ENCODE measurements around the gene CDK18.

Gene CDK18

DNA sequence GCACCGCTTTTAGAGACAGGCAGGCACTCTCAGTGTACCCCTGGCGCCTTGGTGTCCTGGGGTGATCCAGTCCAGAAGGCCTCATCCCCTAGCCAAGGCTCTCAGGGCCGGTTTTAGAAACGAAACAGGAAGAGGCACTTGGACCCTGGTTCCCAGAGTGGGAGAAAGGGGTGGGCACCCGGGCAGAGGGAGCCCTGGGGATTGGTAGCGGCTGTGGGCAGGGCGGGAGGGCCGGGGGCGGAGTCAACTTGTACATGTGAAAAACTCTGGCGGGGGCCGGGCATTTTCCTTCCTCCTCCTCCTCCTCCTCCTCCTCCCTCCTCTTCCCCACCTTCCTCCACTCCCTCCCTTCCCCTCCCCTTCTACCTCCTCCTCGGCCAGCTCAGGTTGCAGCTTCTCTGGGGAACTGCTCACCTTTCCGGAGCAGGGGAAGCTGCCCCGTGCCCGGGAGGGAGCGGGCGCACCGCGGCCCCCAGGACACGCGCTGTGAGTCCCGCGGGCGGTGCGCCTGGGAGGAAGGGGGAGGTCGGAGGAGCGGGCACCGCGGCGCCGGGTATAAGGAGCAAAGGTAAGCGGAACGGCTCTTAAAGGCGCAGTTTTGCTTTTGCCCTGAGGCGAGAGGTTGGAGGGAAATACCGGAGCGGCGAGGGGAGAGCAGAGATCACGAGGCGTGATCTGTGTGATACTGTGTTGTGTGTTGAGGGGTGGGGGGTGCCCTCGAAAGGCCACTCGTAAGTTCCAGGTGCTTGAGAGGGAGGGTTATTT lies at the start of gene CDK18:
Gene CDK18, plus strand, starts transcription at position 359 of the 765 bp plus-strand sequence. CDS start 18,499 bp downstream, outside the sequence.
- peak within 1 kb of the TSS in 17 of 21 experiments; percentile 17 to 76 (median 46) for H3K27ac ChIP-seq
- H3K4me3 ChIP-seq = peak within 1 kb of the TSS; percentile 26 to 68 (median 41)

DNA sequence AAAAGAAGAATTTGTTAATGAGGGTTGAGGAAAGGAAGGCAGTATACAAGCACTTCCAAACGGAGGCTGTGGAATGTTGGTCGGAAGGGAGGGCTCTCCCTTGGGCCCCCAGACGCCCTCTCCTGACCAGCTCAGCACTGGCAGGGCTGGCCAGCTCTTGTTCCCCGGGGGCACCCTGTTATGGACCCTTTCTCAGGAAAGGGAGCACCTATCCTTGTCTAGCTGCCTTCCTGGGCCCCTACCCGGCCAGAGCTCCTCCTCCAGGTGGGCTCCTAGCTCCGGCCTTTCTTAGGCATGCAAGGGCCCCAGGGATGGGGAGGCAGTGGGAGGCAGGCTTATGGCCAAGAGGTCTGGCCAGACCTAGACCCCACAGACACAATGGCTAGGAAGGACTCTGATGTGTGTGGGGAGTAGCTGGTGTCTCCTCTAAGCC lies 49.5 kb upstream of the CDK18 start:
- H3K27ac ChIP-seq = no peak overlapping the region
- no peak overlapping the region for H3K4me3 ChIP-seq

DNA sequence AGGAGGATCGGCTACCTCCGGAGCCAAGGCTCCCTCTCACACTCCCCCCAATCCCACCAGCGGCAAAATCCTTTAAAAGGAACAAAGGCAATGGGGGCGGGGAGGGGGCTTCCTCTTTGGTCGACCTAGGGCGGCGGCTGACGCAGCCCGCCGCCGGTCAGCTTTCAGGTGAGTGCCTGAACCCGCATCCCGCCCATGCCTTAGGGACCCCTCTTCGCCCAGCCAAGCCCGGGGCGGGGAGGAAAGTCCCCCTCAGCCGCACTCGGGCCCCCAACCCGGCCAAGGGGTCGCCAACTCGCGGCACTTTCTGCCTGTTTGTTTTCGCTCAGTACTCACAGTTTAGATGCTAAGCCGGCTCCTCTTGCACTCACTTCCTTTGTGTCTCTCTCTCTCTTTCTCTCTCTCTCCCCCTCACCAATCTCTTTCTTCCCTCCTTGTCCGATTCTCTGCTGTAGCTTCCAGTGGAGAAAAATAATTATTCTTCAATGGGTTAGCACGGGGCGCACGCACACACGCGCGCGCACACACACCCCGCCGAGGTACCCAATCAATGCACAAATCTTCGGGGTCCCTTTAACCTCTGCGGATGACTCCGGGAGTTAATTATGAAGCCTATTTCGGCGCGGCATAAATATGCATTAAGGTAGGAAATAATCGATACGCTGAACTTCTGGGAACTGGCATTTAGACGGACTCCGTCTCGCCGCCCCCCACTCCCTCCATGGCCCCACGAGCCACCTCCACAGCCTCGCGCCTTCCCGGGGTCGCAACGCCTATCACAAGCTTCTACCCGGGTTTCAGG lies 48.7 kb upstream of the CDK18 start, which contains the start of gene BLACAT1:
Gene BLACAT1, minus strand, starts transcription at position 465 of the 802 bp plus-strand sequence.
- peak within 1 kb of the TSS in 4 of 7 experiments; percentile 9 to 30 (median 16) for H3K4me3 ChIP-seq
- no peak within 1 kb of the TSS for H3K27ac ChIP-seq

DNA sequence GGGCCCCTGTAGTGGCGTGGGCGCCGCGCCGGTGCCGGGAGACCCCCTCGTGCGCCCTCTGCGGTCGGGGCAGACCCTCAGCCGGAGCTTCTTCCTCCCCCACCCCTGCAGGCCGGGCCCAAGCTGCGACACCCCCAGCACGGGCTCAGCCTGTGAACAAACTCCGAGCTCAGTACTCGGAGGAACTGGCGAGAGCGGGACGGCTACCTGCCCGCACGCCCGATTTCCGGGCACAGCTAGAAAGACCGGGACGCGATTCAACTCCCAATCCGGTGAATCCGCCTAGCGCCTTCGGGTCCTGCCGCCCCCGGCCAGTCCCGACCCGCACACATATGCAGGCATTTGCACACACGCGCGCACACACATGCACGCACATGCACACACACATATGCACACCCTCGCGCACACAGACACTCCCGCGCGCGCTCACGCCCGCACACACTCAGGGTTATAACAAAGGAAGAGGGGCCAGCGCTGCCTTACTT lies 48.0 kb upstream of the CDK18 start:
- H3K27ac ChIP-seq = no peak overlapping the region
- H3K4me3 ChIP-seq = peak overlapping the region in 4 of 7 experiments; percentile 9 to 30 (median 16)

DNA sequence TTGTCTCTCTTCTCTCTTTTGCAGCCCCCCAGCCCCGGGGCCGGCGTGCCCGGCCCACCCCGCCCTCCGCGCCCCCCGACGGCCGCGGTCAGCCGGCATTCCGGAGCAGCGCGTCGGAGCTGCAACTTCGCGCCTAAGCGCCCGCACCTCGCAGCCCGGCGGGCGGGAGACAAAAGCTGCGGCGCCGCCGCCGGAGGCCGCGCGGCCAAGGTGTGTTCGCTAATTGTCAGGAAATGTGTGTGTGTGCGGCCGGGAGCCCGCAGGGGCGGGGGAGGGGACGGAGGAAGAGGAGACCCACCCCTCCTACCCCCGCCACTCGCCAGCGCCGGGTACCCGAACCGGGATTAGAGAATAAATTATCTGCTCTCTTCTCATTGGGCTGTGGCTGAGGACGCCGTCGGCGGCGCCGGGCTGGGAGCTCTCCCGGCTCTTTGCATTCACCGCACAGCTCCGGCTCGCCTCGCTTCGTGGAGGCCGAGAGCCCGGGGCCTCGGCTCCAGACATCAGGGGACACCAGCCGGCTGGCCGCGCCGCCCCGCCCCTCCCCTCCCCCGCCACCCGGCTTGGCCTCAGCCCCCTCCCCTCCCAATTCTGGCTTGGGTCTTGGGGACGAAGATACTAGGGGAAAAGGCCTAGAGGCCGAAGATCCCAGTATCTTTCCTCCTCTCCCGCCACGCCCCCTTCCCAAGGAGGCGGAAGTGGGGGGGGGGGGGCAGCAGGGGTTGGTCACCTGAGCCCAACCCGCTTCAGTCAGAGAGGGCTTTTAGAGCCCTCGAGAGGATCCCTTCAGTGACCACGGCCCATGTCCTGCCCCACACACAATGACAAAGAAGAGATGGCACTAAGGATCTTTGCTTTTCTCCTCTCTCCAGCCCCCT lies 47.4 kb upstream of the CDK18 start:
- Histone ChIP-seq H3K4me3 (peak overlapping the region in 4 of 7 experiments; percentile 9 to 30 (median 16)), H3K27ac (no peak overlapping the region)

DNA sequence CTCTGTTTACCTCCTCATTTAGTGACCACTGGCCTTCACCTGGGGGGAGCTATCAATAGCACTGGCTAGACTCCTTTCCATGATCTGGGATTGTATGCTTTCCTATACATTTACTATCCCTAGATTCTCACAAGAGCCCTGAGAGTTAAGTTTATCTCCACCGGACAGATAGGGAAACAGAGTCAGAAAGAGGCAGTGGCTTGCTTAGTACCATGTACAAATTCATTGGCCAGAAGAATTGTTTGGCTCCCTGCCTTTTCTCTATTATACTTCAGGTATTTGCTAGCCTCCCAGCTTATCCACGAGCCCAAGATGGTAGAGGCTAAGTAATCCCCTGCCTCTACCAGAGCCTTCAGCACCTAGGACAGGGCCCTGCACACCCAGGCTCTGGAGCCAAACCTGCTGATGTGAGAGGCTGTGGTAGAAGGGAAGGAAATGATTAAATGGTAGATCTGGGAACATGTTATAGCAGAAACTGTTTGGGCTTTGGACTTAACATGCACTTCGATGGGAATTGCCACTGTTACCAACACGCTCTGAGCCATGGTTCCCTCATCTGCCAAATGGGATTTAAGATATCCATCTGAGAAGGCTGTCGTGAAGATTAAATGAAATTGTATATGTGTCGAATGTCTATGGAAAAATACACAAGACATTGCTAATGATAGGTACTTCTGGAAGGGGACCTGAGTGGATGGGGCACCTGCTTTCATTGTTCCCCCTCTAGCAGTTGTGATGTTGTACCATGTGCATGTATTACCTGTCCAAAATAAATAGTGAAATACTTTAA lies 45.5 kb upstream of the CDK18 start:
- Histone ChIP-seq H3K4me3 (no peak overlapping the region), H3K27ac (no peak overlapping the region)

DNA sequence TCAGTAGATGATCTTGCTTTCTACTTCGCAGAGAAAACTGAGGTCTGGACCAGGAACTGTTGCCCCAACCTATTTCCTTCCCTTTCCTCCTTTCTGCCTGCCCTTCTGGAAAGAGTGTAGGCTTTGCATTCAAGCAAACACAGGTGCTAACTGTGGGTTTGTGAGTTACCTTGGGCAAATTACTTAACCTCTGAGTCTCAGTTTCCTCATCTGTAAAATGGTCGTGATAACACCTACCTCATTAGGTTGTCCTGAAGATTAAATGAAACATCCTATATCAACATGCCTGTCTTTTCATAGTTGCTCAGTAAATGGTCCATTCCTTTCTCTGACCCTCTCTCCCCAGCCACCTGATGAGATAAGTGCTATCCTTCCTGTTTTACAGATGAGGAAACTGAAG lies 39.1 kb upstream of the CDK18 start:
- Histone ChIP-seq H3K4me3 (no peak overlapping the region), H3K27ac (no peak overlapping the region)

DNA sequence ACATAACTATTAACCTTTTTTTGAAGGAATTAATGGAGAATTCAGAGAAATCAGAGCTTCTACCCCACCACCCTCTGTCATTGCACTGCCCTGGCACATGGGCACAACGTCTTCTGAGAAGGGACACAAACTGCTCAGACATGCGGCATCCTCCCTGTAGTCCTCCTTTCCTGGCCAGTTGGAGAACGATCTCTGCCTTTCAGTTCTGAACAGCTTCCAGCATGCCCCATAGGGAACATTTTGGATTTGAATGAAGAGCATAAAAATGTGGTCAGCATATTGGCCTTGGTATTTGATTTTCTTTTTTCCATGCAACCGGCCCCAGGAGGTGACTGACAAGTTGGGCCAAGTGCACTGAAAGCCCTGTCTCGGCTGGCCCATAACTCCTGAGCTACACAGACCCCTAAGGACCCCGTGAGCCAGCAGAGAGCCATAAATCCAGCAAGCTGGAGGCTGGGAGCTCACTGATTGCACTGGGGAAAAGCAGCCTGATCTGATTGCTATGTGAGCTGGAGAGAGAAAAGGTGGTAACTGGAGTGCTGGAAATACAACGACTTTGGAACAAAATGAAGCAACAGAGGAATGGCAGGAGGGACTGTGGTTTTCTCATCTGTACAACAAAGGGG lies 37.8 kb upstream of the CDK18 start:
- Histone ChIP-seq H3K4me3 (no peak overlapping the region), H3K27ac (no peak overlapping the region)

DNA sequence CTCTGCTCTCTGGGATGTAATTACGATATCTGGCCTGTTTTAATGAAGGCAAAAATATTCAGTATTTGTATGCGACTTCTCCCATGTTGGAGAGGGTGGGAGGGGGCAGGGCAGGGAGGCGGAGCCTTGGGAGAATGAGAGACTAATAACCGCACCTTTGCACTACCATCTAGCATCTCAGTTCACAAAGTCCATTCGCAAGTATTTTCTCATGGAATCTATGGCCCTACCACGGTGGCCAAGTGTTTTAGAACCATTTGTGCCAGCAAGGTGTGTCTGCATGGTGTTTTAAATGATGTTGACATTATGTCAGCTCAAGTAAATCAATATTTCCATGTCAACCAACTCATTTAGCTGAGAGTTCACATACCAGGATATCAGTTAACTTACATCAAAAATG lies 34.3 kb upstream of the CDK18 start:
- no peak overlapping the region for H3K27ac ChIP-seq

DNA sequence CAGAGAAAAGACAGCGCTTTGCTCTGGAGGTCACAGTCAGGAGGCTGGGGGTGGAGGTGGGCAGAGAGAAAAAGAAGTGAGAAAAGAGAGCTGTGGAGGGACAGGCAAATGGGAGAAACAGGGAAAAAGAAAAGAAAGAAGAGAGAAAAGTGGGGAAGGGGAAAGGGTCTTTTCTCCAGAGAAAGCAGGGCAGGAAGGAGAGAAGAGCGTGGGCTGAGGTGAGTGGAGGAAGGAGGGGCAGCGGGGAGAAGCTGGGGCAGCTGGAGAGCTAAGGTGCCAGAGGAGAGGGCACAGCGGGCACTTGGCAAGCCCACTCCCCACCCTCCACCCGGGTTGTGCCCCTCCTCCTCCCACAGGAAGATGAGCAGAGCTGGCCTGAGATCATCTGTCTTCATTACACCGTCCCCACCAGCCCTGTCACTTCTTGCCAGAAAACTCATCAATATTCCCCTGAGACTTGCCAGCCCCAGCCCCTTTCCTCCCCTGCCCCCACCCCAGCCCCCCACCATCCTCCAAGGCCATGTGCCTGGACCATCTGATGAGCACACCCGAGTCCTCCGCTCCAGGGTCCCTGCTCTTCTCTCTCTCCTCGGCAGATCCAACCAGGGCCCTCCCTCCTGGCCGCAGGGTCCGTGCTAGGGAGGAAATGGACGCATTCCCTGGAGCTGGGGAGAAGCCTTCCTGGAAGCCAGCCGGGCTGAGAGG lies 31.6 kb upstream of the CDK18 start:
- no peak overlapping the region for H3K4me3 ChIP-seq

More for the DNA sequence above, 34.3 kb upstream of the CDK18 start:
- no peak overlapping the region for H3K4me3 ChIP-seq

DNA sequence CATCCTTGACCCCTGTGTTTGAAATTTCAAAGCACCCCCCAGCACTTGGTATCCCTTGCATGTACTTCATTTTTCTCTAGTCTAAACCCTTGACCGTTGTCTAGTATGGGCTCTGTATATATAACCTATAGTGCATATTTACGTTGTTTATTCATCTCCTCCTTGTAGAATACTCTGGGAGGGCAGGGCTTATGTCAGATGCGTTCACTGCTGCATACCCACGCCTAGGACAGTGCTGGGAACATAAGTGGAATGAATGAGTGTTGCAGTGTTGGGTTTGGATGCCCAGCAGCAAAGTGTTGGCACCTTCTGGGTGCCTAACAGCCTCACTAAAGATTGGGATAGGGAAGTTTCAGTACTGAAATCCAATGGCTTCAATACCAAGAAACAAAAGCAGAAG lies 31.0 kb upstream of the CDK18 start:
- H3K27ac ChIP-seq = no peak overlapping the region
- no peak overlapping the region for H3K4me3 ChIP-seq

More for the DNA sequence above, 31.6 kb upstream of the CDK18 start:
- H3K27ac ChIP-seq = no peak overlapping the region

DNA sequence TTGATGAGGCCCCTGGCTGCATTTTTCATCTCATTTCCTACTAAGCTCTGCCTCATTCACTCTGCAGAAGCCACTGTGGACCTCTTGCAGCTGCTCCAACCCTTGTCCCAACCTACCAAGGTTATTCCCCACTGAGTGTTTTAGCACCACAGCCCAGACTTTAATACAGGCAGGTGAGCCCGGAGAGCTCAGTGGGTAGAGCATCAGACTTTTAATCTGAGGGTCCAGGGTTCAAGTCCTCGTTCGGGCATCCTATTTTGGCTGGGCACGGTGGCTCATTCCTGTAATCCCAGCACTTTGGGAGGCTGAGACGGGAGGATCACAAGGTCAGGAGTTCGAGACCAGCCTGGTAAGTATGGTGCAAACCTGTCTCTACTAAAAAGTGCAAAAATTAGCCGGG lies 30.5 kb upstream of the CDK18 start:
- Histone ChIP-seq H3K27ac (no peak overlapping the region), H3K4me3 (no peak overlapping the region)

DNA sequence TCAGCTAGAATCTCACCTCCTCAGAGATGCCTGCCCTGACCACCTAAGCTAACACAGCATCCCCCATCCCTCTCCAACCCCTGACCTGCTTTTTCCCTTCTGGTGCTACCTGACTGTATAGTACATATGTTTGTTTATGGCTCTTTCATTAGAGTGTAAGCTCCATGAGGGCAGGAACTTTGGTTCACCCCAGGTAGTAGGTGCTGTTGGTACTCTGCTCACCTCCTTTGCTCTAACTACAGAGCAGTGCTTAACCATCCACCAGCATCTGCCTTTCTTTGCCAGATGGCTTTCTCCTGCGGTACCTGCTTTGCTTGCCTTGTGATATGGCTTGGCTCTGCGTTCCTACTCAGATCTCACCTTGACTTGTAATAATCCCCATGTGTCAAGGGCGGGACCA lies 29.9 kb upstream of the CDK18 start:
- H3K27ac ChIP-seq = no peak overlapping the region
- no peak overlapping the region for H3K4me3 ChIP-seq

DNA sequence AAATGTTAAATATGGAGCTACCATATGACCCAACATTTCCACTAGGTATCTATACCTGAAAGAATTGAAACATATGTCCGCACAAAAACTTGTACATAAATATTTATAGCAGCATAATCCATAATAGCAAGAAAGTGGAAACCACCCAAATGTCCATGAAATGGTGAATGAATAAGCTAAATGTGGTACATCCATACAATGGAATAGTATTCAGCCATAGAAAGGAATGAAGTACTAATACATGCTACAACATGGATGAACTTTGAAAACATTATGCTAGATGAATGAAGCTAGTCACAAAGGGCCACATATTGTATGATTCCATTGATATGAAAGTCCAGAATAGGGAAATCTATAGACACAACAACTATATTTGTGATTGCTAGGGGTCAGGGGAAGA lies 28.6 kb upstream of the CDK18 start:
- Histone ChIP-seq H3K4me3 (no peak overlapping the region), H3K27ac (no peak overlapping the region)

DNA sequence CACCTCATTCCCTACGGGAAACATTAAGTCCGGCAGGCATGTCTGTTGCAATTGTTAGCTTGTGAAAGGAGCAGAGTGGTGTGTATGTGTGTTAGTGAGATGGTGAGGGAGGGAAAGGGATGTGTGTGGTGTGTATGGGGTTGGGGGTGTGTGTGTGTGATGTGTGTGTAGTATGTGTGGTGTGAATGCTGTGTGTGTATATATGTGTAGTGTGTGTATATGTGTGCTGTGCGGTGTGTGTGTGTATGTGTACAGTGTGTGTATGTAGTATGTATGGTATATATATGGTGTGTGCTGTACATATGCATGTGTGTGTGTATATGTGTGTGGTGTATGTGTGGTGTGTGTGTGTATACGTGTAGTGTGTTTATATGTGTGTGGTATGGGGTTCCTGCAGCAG lies 27.8 kb upstream of the CDK18 start:
- Histone ChIP-seq H3K4me3 (no peak overlapping the region), H3K27ac (no peak overlapping the region)

DNA sequence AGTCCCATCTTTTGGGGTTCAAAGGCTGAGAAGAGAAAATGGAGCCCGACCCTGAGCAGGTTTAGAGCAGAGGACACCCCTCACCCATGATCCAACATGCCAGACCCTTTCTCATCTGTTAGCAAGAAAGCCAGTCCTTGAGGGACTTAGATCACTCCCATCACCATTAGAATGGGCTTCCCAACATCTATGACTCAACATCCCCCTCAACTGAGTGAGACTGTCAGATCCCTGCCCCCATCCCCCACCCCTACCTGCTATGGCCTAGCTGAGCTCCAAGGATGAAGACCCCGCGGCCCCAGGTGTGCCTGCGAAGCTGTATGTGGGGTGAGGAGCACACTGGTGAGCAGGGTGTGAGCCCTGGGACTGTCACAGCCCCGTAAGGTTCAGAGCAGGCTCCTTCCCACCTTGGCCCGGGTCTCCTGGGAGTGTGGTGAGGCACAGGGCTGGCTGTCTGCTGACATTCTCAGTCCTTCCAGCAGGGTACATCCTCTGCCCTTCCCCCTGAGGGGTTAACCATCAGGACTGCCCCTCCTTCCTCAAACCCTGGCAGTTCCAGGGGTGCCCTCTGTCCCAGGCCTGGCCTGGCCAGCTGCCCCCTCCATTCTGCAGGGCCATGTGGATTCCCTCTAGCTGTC lies 27.2 kb upstream of the CDK18 start:
- H3K27ac ChIP-seq = no peak overlapping the region
- H3K4me3 ChIP-seq = no peak overlapping the region

DNA sequence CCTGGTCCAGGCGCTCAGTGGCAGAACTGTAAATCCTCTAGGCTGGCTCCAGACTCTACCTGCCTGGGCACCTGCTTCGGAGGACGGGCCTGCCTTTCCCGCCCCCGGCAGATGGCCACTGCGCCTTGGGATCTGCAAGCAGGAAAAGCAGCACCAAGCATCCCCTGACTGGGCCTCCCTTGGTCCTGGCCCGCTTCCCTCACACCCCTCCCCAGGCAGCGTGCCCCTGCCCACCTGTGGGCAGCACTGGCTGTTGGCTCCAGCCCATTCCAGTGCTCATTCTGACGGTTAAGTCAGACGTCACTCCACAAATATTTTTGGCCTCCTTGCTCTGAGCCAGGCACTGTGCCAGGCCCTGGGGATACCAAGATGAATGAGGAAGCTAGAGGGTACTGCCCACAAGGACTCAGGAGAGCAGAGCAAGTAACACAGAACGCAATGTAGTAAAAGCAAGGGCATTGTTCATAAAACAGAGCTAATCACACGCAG lies 26.7 kb upstream of the CDK18 start:
- Histone ChIP-seq H3K4me3 (no peak overlapping the region), H3K27ac (peak overlapping the region in 1 of 21 experiments; percentile 31)
